Dendritic cell treated with granulocyte-macrophage colony-stimulating factor and Interleukin-4, amounts not matched to agents 40 ng/mL and 50 ng/mL, for 4 days (primary cell): ENCODE results near the gene ANKRD17.
A peak's percentile ranks its signal among the peaks of the same experiment; 100 is the strongest.

Experiments
- H3K27ac Mint-ChIP-seq: one replicate; pipeline ENCODE4 v1.8.0; 2022; ENCODE audit warnings: mild to moderate bottlenecking, mixed read lengths
- H3K27me3 Mint-ChIP-seq: one replicate; pipeline ENCODE4 v1.8.0; 2022; ENCODE audit warnings: mild to moderate bottlenecking, mixed read lengths
- H3K36me3 Mint-ChIP-seq: one replicate; pipeline ENCODE4 v1.8.0; 2022; ENCODE audit warnings: low read depth, mixed read lengths
- H3K4me1 Mint-ChIP-seq: one replicate; pipeline ENCODE4 v1.8.0; 2022; ENCODE audit warnings: low read depth, mixed read lengths
- H3K4me3 Mint-ChIP-seq: one replicate; pipeline ENCODE4 v1.8.0; 2022; ENCODE audit warnings: mild to moderate bottlenecking, moderate library complexity, mixed read lengths
- H3K9me3 Mint-ChIP-seq: one replicate; pipeline ENCODE4 v1.8.0; 2022; ENCODE audit warnings: mixed read lengths
- intact Hi-C: fragments of 100-400 bp; cut with micrococcal nuclease; formaldehyde crosslinking; loops from one replicate; pipeline ENCODE4 v1.15.0; 2022

The ANKRD17 gene

DNA sequence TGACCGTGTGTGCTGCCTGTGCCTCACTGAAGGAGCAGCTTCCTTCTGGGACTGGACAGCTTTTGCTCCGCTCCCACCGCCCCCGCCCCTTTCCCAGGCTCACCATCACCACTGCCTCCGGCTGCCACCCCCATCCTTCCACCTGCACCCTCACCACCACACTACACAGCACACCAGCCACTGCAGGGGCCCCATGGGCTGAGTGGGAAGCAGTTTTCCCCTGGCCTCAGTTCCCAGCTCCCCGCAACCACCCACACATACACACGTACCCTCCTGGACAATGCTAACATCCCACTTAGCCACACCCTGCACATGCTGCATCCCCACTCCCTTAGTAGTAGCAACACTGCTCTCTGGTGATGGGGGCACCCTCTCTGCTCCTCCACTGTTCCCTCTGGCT lies 159.5 kb downstream of the ANKRD17 start:
- Mint-ChIP-seq H3K4me1 (peaks cover 2% of the 10 kb centered on the region), H3K4me3 (no peak overlapping the region), H3K9me3 (no peaks in the 10 kb centered on the region), H3K27ac (no peak overlapping the region), H3K36me3 (peaks cover 80% of the 10 kb centered on the region), H3K27me3 (no peaks in the 10 kb centered on the region)
- intact Hi-C loops: no loop called here

DNA sequence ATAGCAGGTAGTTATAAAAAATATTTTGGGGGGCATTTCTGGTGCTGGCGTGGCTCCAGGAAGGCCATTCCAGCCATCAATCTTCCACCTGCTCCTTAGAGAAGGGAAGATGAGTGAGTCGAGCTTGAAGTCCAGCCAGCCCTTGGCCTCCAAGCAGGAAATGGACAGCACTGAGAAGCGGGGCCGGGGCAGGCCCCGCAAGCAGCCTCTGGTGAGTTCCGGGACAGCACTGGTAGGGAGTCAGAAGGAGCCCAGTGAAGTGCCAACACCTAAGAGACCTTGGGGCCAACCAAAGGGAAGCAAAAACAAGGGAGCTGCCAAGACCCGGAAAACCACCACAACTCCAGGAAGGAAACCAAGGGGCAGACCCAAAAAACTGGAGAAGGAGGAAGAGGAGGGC lies 159.9 kb downstream of the ANKRD17 start:
- no peak overlapping the region for H3K4me3 Mint-ChIP-seq
- peaks cover 80% of the 10 kb centered on the region for H3K36me3 Mint-ChIP-seq
- no peaks in the 10 kb centered on the region for H3K9me3 Mint-ChIP-seq
- intact Hi-C loops: no loop called here
- no peaks in the 10 kb centered on the region for H3K4me1 Mint-ChIP-seq
- H3K27ac Mint-ChIP-seq: no peak overlapping the region
- H3K27me3 Mint-ChIP-seq: no peaks in the 10 kb centered on the region

DNA sequence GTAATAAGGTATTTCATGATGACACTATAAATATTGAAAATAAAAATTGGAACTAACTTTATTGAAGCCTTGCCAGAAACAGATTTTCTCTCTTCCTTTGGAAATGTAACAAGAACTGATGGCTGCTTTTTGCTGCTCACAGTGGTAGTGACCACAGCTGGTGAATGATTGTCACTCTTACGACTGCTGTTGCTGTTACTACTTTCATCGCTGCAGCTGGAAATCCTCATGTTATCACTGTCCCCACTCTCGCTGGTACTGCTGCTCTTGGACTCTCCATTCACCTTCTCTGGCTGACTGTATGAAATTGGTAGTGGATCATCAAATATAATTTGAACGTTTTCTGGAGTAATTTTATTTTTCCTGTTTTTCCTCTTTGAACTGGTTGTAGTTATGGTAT lies 160.6 kb downstream of the ANKRD17 start:
- H3K36me3 Mint-ChIP-seq: peaks cover 85% of the 10 kb centered on the region
- H3K4me3 Mint-ChIP-seq: no peak overlapping the region
- no peak overlapping the region for H3K27ac Mint-ChIP-seq
- intact Hi-C loops: no loop called here
- no peaks in the 10 kb centered on the region for H3K4me1 Mint-ChIP-seq
- H3K27me3 Mint-ChIP-seq: no peaks in the 10 kb centered on the region
- H3K9me3 Mint-ChIP-seq: no peaks in the 10 kb centered on the region

DNA sequence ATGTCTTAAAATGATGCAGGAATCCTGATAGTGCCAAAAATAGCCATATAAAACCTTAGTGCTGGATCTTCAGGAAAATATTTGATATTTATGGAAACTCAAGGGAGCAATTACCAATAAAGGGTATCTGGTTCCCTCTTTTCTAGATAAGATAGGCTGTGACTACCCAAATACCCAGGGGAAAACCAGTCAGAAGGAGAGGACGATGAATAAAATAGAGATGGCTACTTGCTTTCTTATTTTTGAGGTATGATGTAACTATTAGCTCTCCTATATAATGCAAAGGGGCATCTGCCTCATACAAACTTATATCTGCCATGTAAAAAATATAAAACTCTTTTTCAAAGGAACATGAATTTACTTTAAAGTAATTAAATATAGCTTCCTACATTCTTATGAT lies 165.7 kb downstream of the ANKRD17 start:
- Mint-ChIP-seq H3K27ac (no peak overlapping the region), H3K4me1 (peaks cover 9% of the 10 kb centered on the region), H3K36me3 (peaks cover 63% of the 10 kb centered on the region), H3K9me3 (no peaks in the 10 kb centered on the region), H3K4me3 (no peak overlapping the region), H3K27me3 (no peaks in the 10 kb centered on the region)
- intact Hi-C loops: loop anchor here (5.0 kb wide), 1 partner anchor 49 kb away; no protein-coding TSS in a partner anchor

DNA sequence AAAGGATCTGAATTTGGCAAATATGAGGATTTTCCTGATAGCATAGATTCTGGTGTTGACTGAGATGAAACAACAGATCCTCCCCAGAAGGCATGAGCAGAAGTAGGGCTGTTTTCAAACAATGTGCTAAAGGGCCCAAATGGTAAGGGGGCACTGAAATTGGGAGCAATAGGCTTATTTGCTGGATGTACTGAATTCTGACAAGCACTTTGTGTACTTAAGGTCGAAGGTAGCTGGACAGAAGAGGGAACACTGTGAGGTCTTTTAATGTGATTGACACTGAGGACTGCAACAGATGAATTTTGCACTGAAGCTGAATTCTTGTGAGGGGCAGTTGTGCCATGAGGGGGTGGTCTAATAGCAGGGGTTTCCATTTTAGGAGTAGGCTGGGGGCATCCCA lies 167.9 kb downstream of the ANKRD17 start:
- Mint-ChIP-seq H3K9me3 (no peaks in the 10 kb centered on the region), H3K4me3 (no peak overlapping the region), H3K36me3 (peaks cover 49% of the 10 kb centered on the region), H3K4me1 (peaks cover 15% of the 10 kb centered on the region), H3K27ac (peak overlapping the region; percentile 18), H3K27me3 (no peaks in the 10 kb centered on the region)
- intact Hi-C loops: loop anchor here (5.0 kb wide), 1 partner anchor 52 kb away; no protein-coding TSS in a partner anchor

DNA sequence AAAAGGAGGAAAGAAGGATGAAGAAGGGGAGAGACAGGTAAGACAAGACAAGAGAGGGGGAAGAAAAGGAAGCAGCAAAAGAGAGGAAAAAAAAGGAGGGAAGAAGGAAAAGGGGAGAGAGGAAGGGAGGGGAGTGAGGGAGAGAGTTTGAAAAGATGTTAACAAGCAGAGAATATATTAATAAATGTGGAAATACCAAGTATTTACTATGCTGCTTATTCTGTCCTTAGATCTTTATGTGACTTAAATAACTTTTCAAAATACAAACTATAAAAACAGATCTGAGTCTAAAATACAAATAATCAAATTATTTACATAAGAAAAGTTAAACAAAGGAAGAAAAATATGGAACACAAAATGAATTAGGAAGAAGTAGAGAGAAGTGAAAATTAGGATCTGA lies 170.7 kb downstream of the ANKRD17 start:
- H3K4me3 Mint-ChIP-seq: no peak overlapping the region
- H3K9me3 Mint-ChIP-seq: no peaks in the 10 kb centered on the region
- no peak overlapping the region for H3K27ac Mint-ChIP-seq
- peaks cover 15% of the 10 kb centered on the region for H3K4me1 Mint-ChIP-seq
- intact Hi-C loops: no loop called here
- H3K27me3 Mint-ChIP-seq: no peaks in the 10 kb centered on the region
- peaks cover 51% of the 10 kb centered on the region for H3K36me3 Mint-ChIP-seq

DNA sequence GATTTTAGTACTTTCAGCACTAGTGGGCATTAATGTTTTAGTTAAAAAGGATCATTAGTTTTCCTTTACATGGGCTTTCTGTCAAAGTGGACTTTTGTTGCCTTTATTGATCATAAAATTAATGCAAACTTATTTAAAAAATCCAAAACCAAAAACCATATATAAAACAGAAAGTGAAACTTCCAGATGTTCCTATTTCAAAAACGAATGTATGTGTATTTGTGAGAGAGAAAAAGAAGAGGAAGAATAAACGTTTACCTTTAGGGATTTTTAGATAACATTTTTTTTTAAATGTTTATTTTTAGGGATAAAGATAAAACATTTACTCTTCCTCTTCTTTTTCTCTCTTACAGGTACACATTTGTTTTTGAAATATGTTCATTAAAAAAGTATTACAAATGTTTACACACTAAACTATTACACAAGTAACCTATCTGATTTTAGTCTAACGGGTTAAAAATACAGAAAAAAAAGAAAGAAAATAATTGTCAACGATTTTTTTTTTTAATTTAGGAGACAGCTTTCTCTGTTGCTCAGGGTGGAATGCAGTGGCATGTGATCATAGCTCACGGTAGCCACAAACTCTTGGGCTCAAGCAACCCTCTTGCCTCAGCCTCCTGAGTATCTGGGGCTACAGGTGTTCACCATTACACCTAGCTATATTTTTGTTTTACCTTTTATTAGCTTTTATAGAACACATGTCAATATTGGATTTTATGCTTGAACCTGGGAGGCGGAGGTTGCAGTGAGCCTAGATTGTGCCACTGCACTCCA lies 172.3 kb downstream of the ANKRD17 start:
- H3K36me3 Mint-ChIP-seq: peaks cover 57% of the 10 kb centered on the region
- H3K27me3 Mint-ChIP-seq: no peaks in the 10 kb centered on the region
- H3K4me3 Mint-ChIP-seq: no peak overlapping the region
- no peak overlapping the region for H3K27ac Mint-ChIP-seq
- intact Hi-C loops: no loop called here
- peaks cover 13% of the 10 kb centered on the region for H3K4me1 Mint-ChIP-seq
- H3K9me3 Mint-ChIP-seq: no peaks in the 10 kb centered on the region

DNA sequence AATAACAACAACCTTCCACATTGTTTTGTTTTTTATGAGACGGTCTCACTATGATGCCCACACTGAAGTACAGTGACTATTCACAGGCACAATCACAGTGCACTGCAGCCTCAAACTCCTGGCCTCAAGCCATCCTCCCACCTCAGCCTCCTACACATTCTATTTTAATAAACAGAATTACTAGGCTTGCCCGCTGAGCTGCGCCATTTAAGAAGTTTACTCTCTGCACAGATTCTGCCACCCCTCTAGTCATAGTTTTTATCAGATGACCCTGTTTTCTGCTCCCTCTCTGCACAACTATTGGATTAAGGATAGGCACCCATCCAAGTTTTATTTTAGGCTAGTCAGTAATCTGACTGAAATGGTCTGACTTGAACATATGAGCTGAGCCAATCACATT lies 177.8 kb downstream of the ANKRD17 start:
- Mint-ChIP-seq H3K4me3 (no peak overlapping the region), H3K9me3 (no peaks in the 10 kb centered on the region), H3K27ac (no peak overlapping the region), H3K27me3 (no peaks in the 10 kb centered on the region), H3K4me1 (no peaks in the 10 kb centered on the region), H3K36me3 (peaks cover 81% of the 10 kb centered on the region)
- intact Hi-C loops: no loop called here

DNA sequence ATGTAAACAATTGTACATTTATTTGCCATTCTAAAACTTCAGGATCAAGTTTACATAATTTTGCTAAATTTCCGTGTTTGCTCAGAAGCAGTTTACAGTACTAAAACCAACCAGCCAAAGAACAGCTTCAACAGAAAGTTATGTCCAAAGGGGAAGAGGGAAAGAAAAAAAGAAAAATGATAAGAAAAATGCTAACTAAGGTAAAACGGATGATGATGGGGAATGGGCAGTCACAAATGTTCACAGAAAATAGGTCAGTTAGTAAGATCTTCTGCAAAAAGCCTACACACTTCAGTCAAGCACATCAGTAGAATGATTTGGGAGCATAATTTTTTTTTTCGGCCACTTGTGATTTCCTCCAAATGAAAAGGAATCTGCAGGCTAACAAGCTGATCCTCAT lies 182.8 kb downstream of the ANKRD17 start:
- no peaks in the 10 kb centered on the region for H3K9me3 Mint-ChIP-seq
- intact Hi-C loops: loop anchor here (10.0 kb wide), 1 partner anchor 49 kb away; no protein-coding TSS in a partner anchor
- no peak overlapping the region for H3K4me3 Mint-ChIP-seq
- no peaks in the 10 kb centered on the region for H3K4me1 Mint-ChIP-seq
- peaks cover 64% of the 10 kb centered on the region for H3K36me3 Mint-ChIP-seq
- no peak overlapping the region for H3K27ac Mint-ChIP-seq
- no peaks in the 10 kb centered on the region for H3K27me3 Mint-ChIP-seq

DNA sequence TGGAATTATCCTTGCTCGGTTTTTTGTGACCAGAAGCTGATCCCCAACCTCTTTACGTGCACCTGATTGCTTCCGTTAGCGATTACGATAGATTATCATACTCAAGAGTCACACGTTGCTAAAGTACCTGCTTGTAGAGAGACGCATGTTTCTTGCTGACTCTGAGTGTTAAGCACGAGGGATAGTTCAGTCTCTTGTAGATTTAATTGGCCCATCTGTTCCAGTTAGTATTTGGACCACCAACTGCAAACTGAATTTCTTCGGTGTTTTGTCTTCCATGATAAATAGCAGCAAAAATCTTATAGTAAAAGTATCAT lies 188.6 kb downstream of the ANKRD17 start:
- Mint-ChIP-seq H3K27ac (peak overlapping the region; percentile 100), H3K9me3 (no peaks in the 10 kb centered on the region), H3K27me3 (no peaks in the 10 kb centered on the region), H3K36me3 (peaks cover 37% of the 10 kb centered on the region), H3K4me3 (peak overlapping the region; percentile 93), H3K4me1 (peaks cover 24% of the 10 kb centered on the region)
- intact Hi-C loops: loop anchor here (10.0 kb wide), 1 partner anchor 55 kb away; no protein-coding TSS in a partner anchor

DNA sequence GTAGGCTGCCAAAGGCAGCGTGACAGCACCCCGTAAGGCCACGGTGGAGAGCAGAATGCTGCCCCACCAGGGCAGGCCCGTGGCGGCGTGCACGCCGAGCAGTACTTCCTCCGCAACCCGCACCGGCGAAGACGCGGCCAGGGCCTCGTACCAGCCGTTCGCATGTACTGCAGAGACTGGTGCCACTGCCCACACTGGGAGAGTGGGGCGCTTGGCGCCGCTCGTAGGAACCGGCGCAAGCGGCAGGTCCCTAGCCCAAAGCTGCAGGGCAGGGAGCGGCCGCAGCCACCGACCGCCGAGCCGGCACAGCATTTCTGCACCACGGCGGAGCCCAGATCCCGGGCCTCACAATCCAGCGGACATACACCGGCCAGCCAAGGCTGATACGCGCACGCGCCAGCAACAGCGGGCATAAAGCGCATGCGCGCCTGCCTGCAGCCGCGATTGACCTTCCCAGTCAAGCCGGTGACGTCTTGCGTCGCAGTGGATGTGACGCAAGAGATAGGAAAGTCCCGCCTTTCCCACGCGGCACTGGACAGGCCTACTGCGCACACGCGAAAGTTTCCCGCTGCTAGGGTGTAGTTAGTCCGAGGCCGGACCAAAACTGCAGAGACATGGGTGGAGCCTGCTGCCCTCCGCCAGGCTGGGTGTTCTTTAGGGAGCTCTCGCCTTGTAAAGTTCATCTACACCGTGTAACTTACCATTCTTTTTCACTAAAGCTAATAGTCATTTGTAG lies 189.1 kb downstream of the ANKRD17 start, which contains the start of gene COX18:
TSS of gene COX18 (minus strand) at position 379 of the 736 bp plus-strand sequence. CDS start at position 312, 67 bp downstream.
- peak within 1 kb of the TSS; percentile 100 for H3K27ac Mint-ChIP-seq
- H3K9me3 Mint-ChIP-seq: no peaks in the 10 kb centered on the region
- no peaks in the 10 kb centered on the region for H3K27me3 Mint-ChIP-seq
- peak within 1 kb of the TSS; percentile 93 for H3K4me3 Mint-ChIP-seq
- H3K4me1 Mint-ChIP-seq: peaks cover 24% of the 10 kb centered on the region
- H3K36me3 Mint-ChIP-seq: peaks cover 41% of the 10 kb centered on the region
- intact Hi-C loops: loop anchor here (1.0 to 10.0 kb wide), 2 partner anchors 55 to 190 kb away; no protein-coding TSS in a partner anchor

DNA sequence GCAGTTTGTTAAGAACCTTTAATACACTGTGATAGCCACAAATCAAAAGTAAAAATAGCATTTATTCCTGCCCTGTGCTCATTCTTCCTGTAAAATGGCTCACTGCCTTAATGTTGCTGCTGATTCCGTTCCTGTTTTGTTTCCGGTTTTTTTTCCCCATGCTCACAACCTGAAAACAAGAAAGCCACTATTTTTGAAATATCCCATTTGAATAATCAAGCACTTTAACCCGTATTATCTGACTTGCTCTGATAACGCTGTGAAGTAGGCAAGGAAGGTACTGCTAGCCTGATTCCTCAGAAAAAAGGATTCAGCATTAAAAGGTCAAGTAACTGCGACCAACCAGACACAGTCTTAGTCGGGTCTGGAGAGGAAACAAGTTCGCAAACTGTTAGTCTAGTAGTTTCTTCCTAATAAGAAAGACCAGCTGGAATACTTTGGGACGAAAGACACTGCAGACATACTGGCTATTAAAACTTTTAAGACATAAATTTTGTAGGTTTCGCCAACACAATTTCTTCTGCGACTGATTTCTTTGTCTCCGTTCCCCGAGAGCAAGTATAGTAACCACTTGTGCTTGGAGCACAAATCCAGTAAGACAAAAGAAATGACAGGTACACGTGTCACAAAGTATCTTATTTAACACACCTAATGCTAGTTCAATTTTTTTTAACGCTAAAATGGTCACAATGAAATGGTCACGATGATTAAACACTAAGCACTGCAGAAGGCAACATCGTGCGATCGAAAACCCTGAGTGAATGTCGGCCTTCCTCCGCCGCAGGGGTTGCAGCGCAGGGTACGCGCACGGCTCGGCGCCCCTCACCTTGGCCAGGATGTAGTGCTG lies 189.9 kb downstream of the ANKRD17 start:
- H3K9me3 Mint-ChIP-seq: no peaks in the 10 kb centered on the region
- no peaks in the 10 kb centered on the region for H3K27me3 Mint-ChIP-seq
- peaks cover 24% of the 10 kb centered on the region for H3K4me1 Mint-ChIP-seq
- intact Hi-C loops: loop anchor here (1.0 kb wide), 1 partner anchor 191 kb away; no protein-coding TSS in a partner anchor
- H3K4me3 Mint-ChIP-seq: peak overlapping the region; percentile 93
- peaks cover 42% of the 10 kb centered on the region for H3K36me3 Mint-ChIP-seq
- peak overlapping the region; percentile 100 for H3K27ac Mint-ChIP-seq

DNA sequence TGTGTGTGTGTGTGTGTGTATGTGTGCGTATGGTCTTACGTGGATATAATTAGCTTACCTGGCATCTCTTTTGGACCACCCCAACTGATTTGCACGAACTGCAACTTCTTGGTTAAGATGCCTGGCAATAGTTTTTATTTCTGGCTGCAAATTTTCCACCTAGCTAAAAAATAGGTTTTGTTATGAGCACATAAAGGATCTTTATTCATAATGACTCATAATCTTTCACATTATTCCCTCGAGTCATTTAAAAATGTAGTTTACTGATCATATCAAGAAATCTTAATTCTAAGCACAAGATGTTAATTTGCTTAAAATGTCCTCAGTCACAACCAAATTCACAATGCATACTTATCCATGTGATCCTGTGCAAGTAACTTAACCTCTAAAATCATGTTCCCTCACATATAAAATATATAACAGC lies 190.6 kb downstream of the ANKRD17 start:
- Mint-ChIP-seq H3K36me3 (peaks cover 42% of the 10 kb centered on the region), H3K4me3 (peak overlapping the region; percentile 93), H3K27ac (peak overlapping the region; percentile 100), H3K27me3 (no peaks in the 10 kb centered on the region), H3K9me3 (no peaks in the 10 kb centered on the region), H3K4me1 (peaks cover 24% of the 10 kb centered on the region)
- intact Hi-C loops: no loop called here
